Prostate gland (tissue), 2 donors: Measurements from ENCODE around the gene ARHGEF37.

Source experiments
- POLR2AphosphoS5 ChIP-seq: sonication (generic); formaldehyde crosslinking; IDR thresholded peaks from one replicate; pipeline ENCODE4 v1.6.1; 2017; ENCODE audit warnings: antibody characterized with exemption
- TF ChIP-seq, protein P1 (sequence below), 4 experiments: fragments of 200-600 bp in 2 of 4; fragments of 450-650 bp in 2 of 4; sonication (generic) in 2 of 4; IDR thresholded peaks; 1 replicate in 3 of 4; 2 replicates in 1 of 4; pipeline ENCODE4 v1.5.1; 2016 to 2019; ENCODE audit warnings: antibody characterized with exemption in 4 of 4, mild to moderate bottlenecking in 2 of 4, moderate library complexity in 2 of 4

DNA sequence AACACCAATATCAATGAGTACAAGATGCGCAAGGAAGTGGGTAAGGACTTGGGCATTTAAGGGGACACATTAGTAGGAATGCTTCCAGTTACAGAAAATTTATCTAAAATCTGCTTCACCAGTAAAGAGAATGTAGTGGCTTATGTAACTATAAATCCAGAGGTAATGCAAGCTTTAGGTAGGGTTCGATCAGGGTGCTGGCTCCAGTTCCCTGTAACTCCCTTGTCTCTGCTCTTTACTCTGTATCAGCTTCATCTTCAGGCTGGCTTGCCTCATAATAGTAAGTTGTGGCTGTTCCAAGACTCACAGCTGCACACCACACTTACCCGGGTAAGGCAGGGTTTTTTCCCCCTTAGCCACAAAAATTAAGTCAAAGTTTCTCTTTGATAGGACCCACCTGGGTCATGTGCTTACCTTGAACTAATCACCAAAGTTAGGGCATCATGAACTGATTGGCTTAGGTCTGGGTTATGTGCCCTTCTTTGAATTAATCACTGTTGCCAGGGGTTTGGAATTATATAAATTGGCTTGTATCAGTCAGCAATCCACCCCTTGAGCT, 35.5 kb downstream of the ARHGEF37 start:
- no peak for TF ChIP-seq POLR2AphosphoS5
- TF ChIP-seq, protein P1, sequence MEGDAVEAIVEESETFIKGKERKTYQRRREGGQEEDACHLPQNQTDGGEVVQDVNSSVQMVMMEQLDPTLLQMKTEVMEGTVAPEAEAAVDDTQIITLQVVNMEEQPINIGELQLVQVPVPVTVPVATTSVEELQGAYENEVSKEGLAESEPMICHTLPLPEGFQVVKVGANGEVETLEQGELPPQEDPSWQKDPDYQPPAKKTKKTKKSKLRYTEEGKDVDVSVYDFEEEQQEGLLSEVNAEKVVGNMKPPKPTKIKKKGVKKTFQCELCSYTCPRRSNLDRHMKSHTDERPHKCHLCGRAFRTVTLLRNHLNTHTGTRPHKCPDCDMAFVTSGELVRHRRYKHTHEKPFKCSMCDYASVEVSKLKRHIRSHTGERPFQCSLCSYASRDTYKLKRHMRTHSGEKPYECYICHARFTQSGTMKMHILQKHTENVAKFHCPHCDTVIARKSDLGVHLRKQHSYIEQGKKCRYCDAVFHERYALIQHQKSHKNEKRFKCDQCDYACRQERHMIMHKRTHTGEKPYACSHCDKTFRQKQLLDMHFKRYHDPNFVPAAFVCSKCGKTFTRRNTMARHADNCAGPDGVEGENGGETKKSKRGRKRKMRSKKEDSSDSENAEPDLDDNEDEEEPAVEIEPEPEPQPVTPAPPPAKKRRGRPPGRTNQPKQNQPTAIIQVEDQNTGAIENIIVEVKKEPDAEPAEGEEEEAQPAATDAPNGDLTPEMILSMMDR (IDR thresholded peaks at IDR 0.05): no peak
